SK-N-SH treated with all-trans-retinoic acid at 6 μM for 48 hours (cell line): ENCODE data around the gene SLC8B1.

Experiments used
- ATAC-seq: fragments of 200-7000 bp; cut with Tn5 transposase; 3 replicates; pipeline ENCODE4 v1.9.1; 2020; ENCODE audit warnings: mild to moderate bottlenecking, moderate library complexity
- BACH2 ChIP-seq: fragments of 250-450 bp; sonication (Bioruptor Pico); IDR thresholded peaks from 2 replicates; pipeline ENCODE4 v1.9.0; 2021; ENCODE audit warnings: mild to moderate bottlenecking, borderline replicate concordance
- CREB5 ChIP-seq: fragments of 250-450 bp; sonication (Bioruptor Pico); IDR thresholded peaks from 2 replicates; pipeline ENCODE4 v1.5.1; 2020; ENCODE audit warnings: low read depth, mild to moderate bottlenecking, moderate library complexity
- CSRNP3 ChIP-seq: fragments of 250-450 bp; sonication (Bioruptor Pico); IDR thresholded peaks from 2 replicates; pipeline ENCODE4 v1.5.1; 2021; ENCODE audit warnings: mild to moderate bottlenecking, moderate library complexity
- ESRRG ChIP-seq: fragments of 250-450 bp; sonication (Bioruptor Pico); IDR thresholded peaks from 2 replicates; pipeline ENCODE4 v1.6.1; 2021; ENCODE audit warnings: mild to moderate bottlenecking
- GLIS3 ChIP-seq: fragments of 250-450 bp; sonication (Bioruptor Pico); IDR thresholded peaks from 2 replicates; pipeline ENCODE4 v1.5.0; 2020; ENCODE audit warnings: mild to moderate bottlenecking, moderate library complexity
- ISL1 ChIP-seq: fragments of 250-450 bp; sonication (Bioruptor Pico); IDR thresholded peaks from 2 replicates; pipeline ENCODE4 v2.1.2; 2022; ENCODE audit warnings: mild to moderate bottlenecking, moderate library complexity
- OSR1 ChIP-seq: fragments of 250-450 bp; sonication (Bioruptor Pico); IDR thresholded peaks from 2 replicates; pipeline ENCODE4 v1.8.0; 2022; ENCODE audit warnings: moderate library complexity, mild to moderate bottlenecking, inconsistent platforms
- PATZ1 ChIP-seq: fragments of 250-450 bp; sonication (Bioruptor Pico); IDR thresholded peaks from 2 replicates; pipeline ENCODE4 v1.8.0; 2020; ENCODE audit warnings: mild to moderate bottlenecking, moderate library complexity, borderline replicate concordance
- POU6F1 ChIP-seq: fragments of 250-450 bp; sonication (Bioruptor Pico); IDR thresholded peaks from 2 replicates; pipeline ENCODE4 v1.8.0; 2021; ENCODE audit warnings: low read depth, mild to moderate bottlenecking, moderate library complexity, borderline replicate concordance
- RARB ChIP-seq: fragments of 250-450 bp; sonication (Bioruptor Pico); IDR thresholded peaks from 2 replicates; pipeline ENCODE4 v1.8.0; 2021; ENCODE audit warnings: mild to moderate bottlenecking, moderate library complexity
- SNAI2 ChIP-seq: fragments of 250-450 bp; sonication (Bioruptor Pico); IDR thresholded peaks from 2 replicates; pipeline ENCODE4 v1.5.0; 2020; ENCODE audit warnings: mild to moderate bottlenecking, moderate library complexity
- TCF4 ChIP-seq: fragments of 250-450 bp; sonication (Bioruptor Pico); IDR thresholded peaks from 2 replicates; pipeline ENCODE4 v1.8.0; 2021; ENCODE audit warnings: mild to moderate bottlenecking, moderate library complexity, borderline replicate concordance
- TOX ChIP-seq: fragments of 250-450 bp; sonication (Bioruptor Pico); IDR thresholded peaks from 2 replicates; pipeline ENCODE4 v1.8.0; 2021; ENCODE audit warnings: mild to moderate bottlenecking, moderate library complexity, borderline replicate concordance
- TSHZ2 ChIP-seq: fragments of 250-450 bp; sonication (Bioruptor Pico); IDR thresholded peaks from 2 replicates; pipeline ENCODE4 v1.5.0; 2020; ENCODE audit warnings: mild to moderate bottlenecking, moderate library complexity
- ZC3H10 ChIP-seq: fragments of 250-450 bp; sonication (Bioruptor Pico); IDR thresholded peaks from 2 replicates; pipeline ENCODE4 v1.5.1; 2021; ENCODE audit warnings: mild to moderate bottlenecking, moderate library complexity
- ZFP30 ChIP-seq: fragments of 450-650 bp; formaldehyde crosslinking; IDR thresholded peaks from 2 replicates; pipeline ENCODE4 v1.5.0; 2022; ENCODE audit warnings: mild to moderate bottlenecking, moderate library complexity
- ZNF70 ChIP-seq: fragments of 450-650 bp; formaldehyde crosslinking; IDR thresholded peaks from 2 replicates; pipeline ENCODE4 v1.5.0; 2020; ENCODE audit warnings: mild to moderate bottlenecking, moderate library complexity
- ZNF8 ChIP-seq: fragments of 450-650 bp; formaldehyde crosslinking; IDR thresholded peaks from 2 replicates; pipeline ENCODE4 v1.5.0; 2020; ENCODE audit warnings: mild to moderate bottlenecking, moderate library complexity

Gene SLC8B1

GRCh38 chr12:113305281-113305856, 29.5 kb downstream of the SLC8B1 start (continued):
- TF ChIP-seq ZFP30 (CRISPR knock-in tag): no peak
- TF ChIP-seq BACH2 (CRISPR knock-in tag): no peak
- TF ChIP-seq ZNF70 (CRISPR knock-in tag): no peak
- no peak for TF ChIP-seq TSHZ2 (CRISPR knock-in tag)
- TF ChIP-seq TCF4 (CRISPR knock-in tag): no peak
- no peak for TF ChIP-seq ESRRG (CRISPR knock-in tag)
- no peak for TF ChIP-seq ZC3H10 (CRISPR knock-in tag)

GRCh38 chr12:113302886-113303640, 31.8 kb downstream of the SLC8B1 start:
- TF ChIP-seq ESRRG (CRISPR knock-in tag) (no peak), GLIS3 (no peak), CREB5 (CRISPR knock-in tag) (no peak), ISL1 (CRISPR knock-in tag) (no peak), POU6F1 (CRISPR knock-in tag) (no peak), ZNF70 (CRISPR knock-in tag) (no peak), ZFP30 (CRISPR knock-in tag) (no peak), OSR1 (CRISPR knock-in tag) (no peak), TCF4 (CRISPR knock-in tag) (no peak), ZC3H10 (CRISPR knock-in tag) (no peak), TSHZ2 (CRISPR knock-in tag) (no peak), SNAI2 (CRISPR knock-in tag) (no peak)
- ATAC-seq: no peak

GRCh38 chr12:113302466-113302865, 32.4 kb downstream of the SLC8B1 start:
- no peak for ATAC-seq
- TF ChIP-seq RARB (no peak), ZFP30 (CRISPR knock-in tag) (no peak), ZNF8 (CRISPR knock-in tag) (no peak), ZNF70 (CRISPR knock-in tag) (no peak), PATZ1 (CRISPR knock-in tag) (no peak), CREB5 (CRISPR knock-in tag) (no peak), ZC3H10 (CRISPR knock-in tag) (no peak), TOX (CRISPR knock-in tag) (no peak), CSRNP3 (no peak), TCF4 (CRISPR knock-in tag) (no peak), OSR1 (CRISPR knock-in tag) (no peak), POU6F1 (CRISPR knock-in tag) (no peak)
